Stimulated activated CD8-positive, alpha-beta memory T cell treated with anti-CD3 and anti-CD28 coated beads, Interleukin-12 subunit alpha, Interleukin-12 subunit beta, amount 100 ng/mL, for 24 hours (primary cell): Measurements from ENCODE around the gene UBXN10.

ENCODE experiments used
- DNase-seq: peaks from one replicate; pipeline ENCODE4 v3.0.0-alpha.2; 2020; ENCODE audit errors: extremely low read depth

UBXN10 gene

GRCh38 chr1:20234788-20235535 lies 49.1 kb downstream of the UBXN10 start:
- no peak for DNase-seq

- DNase-seq: no peak
These were observed 51.8 kb downstream of the UBXN10 start for GRCh38 chr1:20237646-20238045.

DNA sequence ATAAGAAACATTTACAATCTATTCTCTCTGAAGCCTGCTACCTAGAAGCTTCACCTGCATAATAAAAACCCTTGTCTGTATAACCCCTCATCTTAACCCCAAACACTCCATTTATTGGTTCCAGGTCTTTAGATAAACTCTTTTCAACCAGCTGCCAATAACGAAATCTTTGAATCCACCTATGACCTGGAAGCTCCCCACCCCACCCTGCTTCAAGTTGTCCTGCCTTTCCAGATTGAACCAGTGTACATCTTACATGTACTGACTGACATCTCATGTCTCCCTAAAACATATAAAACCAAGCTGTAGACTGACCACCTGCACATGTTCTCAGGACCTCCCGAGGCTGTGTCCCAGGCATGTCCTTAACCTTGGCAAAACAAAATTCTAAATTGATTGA lies 54.1 kb downstream of the UBXN10 start:
- no peak for DNase-seq

DNA sequence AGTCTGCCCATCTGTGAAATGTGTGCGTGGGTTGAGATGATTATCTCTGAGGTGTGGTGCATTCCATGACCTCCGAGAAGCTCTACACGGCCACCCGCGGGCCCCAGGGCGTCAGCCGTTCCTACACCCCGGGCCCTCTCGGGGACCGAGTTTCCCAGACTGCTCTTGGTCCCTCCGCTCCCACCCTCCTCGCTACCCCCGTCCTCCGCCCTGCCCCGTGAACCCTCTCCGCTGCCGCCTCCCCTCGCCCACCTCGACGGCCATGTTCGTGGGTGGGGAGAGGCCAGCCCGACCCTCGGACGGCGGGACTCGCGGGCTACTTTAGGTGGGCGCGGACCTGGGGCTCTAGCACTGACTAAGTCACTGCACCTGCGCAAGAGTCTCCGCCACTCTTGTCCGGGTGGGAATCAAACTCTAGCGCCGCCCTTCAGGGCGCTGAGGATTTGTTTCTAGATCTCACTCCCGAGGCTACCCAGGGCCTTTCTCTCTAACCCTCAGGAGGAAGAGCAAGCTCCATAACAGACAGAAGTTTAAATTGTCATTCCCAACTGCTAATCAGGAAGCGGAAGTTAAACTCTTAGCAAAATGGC lies 57.1 kb downstream of the UBXN10 start:
- DNase-seq: no peak
